Measurements from ENCODE around the gene TSC2.
A peak's percentile ranks its signal among the peaks of the same experiment; 100 is the strongest.
"Not testable (repeated sequence)": the region's sequence is repeated elsewhere in the genome, so short reads cannot be mapped to it uniquely, and the experiment has no call there.

The TSC2 gene

GRCh38 chr16:2107121-2107790, 59.5 kb downstream of the TSC2 start:
- not testable (repeated sequence) for DNase-seq

GRCh38 chr16:2107791-2108125, 60.0 kb downstream of the TSC2 start:
- DNase-seq: not testable (repeated sequence)

DNA sequence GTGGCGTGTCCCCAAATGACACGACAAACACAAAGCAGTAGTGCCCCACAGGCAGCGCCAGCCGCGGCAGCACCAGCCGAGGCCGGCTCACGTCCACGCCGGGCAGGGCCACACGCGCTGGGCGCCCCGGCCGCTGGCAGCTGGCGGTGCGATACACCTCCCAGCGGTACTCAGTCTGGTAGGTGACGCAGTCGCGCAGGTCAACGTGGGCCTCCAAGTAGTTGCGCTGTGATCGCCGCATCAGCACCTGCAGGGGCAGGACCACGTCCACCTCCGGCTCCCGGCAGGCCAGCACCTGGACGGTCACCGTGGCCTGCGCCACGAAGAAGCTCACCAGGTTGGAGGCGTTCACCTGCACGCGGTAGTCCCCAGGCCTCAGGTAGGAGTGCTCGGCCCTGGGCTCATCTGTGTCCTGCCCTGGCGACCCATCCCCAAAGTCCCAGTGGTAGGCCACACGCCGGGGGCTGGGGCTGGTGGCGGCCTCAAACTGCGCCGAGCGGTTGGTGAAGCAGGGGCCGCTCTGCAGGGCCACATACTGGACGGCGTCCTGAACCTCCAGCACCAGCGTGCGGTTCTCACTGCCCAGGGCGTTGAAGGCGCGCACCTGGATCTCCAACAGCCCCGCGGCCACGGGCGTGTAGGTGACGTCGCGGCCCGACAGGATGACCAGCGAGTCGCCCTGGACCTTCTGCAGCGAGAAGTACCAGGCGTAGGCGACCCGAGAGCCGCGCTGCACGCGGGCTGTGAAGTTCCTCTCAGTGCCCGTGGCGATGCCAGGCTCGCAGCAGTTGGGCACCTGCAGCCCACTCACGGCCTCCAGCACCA, 60.9 kb downstream of the TSC2 start:
- DNase-seq: not testable (repeated sequence)

DNA sequence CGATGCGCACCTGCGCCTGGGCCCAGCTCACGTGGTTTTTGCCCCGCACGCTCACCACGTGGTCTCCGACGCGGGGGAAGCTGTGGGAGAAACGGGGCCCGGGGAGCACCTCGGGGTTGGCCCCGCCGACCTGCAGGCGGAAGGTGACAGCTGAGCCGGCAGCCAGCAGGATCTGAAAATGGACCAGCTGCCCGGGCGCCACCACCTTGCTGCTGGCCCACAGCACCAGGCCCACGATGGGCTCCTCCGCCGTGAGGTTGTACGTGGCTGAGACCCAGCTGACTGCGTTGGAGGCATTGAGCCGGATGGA, 61.4 kb downstream of the TSC2 start:
- not testable (repeated sequence) for DNase-seq

DNA sequence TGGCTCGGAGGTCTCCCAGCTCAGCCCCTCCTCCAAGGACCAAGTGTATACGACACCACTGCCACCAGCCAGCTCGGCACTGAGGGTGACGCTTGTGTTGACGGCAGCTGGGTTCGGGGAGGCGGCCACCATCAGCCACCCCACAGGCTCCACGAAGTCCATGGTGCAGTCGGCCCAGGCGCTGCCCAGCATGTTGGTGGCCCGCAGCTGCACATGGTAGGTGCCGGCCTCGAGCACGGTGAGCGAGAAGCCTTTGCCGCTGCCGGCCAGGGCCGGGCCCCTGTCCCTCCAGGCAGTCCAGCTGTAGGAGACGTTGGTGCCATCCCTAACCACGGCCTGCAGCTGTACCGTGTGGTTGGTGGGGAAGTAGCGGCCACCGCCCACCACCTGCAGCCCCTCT, 62.1 kb downstream of the TSC2 start:
- DNase-seq: not testable (repeated sequence)

GRCh38 chr16:2110332-2111008, 62.7 kb downstream of the TSC2 start:
- not testable (repeated sequence) for DNase-seq

DNA sequence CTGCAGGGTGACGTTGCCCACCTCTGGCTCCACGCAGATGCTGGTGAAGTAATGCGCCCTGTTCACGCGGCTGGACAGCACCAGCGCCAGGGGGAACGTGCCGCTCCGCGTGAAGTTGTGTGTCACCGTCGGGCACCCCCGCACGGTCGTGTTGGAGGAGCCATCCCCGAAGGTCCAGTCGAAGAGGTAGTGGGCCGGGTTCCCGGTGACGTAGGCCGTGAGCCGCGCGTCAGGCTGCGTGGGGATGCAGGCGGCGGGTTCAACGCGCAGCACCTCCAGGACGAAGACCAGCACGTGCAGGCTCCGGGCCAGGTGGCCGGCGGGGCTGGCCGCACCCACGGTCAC, 63.2 kb downstream of the TSC2 start:
- DNase-seq: not testable (repeated sequence)

GRCh38 chr16:2111412-2112335, 63.9 kb downstream of the TSC2 start:
- not testable (repeated sequence) for DNase-seq

GRCh38 chr16:2112539-2113106, 64.8 kb downstream of the TSC2 start:
- DNase-seq: not testable (repeated sequence)

DNA sequence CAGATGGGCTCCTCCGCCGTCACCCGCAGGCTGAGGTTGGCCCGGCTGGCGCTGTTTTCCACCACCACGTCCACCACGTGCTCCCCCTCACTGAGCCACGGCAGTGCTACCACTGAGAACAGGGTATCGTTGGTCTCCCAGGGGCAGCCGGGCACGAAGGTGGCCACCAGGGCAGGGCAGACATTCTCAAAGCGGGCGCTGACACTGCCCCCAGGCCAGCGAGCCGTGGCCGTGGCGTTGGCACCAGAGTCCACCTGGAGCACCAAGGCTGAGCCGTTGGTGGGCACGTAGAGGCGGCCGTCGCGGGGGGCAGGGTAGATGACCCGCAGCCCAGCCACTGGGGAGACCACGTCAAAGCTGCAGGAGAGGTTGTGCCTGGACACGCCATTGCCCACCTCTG, 66.4 kb downstream of the TSC2 start:
- DNase-seq: not testable (repeated sequence)

GRCh38 chr16:2114885-2115590, 67.3 kb downstream of the TSC2 start:
- DNase-seq: not testable (repeated sequence)

DNA sequence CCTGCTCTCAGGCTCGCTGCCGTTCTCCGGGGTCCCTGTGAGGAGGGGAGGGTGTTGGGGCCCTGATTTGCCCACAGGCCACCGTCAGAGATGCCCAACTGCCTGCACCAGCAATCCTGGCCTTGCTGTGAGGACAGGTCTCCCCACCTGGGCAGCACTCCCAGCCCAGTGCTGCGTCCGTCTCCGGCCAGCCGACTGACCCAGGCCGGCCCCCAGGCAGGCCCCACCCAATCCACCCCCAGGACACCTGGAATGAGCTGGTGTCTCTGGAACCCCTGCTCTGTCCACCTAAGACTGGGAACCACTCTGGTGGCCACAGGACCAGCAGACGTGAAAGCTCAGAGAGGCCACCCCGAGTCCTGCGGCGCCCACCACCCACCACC, 67.8 kb downstream of the TSC2 start:
- no peak for DNase-seq

DNA sequence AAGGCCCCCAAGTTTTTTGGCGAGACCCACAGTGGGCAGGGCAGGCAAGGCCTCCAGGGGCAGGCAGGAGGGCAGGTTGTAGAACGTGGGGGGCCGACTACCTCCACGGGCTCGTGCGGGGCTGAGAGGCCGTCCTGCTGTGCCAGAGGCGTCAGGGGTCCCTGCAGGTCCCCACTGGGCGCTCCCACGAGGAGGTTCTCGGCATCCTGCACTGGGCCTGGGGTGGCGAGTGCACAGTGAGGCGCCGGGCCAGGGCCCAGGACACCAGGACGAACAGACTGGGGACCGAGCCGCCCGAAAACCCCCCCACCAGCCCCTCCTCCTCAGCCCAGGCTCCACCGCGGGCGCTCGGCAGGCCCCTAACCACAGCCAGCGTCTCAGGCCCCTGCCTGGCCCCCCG, 68.6 kb downstream of the TSC2 start:
- DNase-seq: not testable (repeated sequence)

DNA sequence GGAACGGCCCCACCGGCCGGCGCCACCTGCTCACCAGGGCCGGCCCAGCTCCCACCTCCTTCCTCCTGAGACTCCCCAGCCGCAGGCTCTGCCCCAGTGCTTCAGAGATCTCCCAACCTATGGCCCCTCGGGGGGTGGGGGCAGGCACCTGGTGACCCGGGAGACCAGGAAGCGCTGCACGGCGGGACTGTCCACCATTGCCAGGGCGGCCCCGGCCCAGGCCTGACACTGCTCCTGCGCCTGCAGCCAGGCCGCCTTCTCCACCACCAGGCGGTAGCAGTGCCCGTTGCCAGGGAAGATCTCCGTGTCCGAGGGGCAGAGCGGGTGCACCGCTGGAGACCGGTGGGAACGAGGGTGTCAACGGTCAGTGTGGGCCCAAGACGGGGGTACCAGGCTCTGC, 69.6 kb downstream of the TSC2 start:
- not testable (repeated sequence) for DNase-seq

- not testable (repeated sequence) for DNase-seq
Measured at GRCh38 chr16:2117960-2118722, 70.4 kb downstream of the TSC2 start.

GRCh38 chr16:2121325-2121724, 73.5 kb downstream of the TSC2 start:
- peak in 3 of 6 experiments; percentile 2 to 28 (median 14) for DNase-seq

- no peak for DNase-seq
Measured at GRCh38 chr16:2121853-2122252, 74.1 kb downstream of the TSC2 start.

- DNase-seq: no peak
Measured at GRCh38 chr16:2122429-2122828, 74.6 kb downstream of the TSC2 start.

DNA sequence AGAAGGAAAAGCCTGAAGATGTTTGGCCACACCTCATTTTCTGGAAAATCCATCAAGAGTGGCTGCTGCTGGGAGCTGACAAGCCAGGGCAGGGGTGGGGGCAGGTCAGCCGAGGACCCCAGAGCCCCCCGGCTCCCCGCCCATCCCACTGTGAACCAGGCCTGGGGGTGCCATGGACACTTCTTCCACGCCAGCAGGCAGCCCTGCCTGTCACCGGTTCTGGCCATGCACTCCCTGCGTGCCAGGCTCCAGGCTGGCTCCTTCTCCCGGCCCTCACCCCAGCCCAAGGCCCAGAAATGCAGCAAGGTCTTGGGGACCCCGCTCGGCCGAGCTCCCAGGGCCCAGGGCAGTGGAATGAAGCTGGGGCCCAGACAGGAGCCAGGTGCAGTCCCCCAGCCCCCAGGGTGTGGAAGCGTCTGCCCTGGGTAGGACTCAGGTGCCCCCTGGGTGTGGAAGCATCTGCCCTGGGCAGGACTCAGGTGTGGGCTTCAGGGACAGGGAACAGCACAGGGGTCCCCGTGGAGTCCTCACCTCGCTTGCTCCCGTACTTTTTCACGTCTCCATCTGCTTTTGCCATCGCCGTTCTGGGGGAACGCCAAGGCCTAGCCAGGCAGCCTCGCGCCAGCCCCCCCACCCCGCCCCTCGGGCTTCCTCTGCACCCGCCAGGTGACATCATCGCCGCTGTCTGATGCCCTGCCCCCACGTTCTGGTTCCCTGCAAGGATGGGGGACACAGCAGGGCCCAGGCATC, 75.3 kb downstream of the TSC2 start:
- DNase-seq: not testable (repeated sequence)

DNA sequence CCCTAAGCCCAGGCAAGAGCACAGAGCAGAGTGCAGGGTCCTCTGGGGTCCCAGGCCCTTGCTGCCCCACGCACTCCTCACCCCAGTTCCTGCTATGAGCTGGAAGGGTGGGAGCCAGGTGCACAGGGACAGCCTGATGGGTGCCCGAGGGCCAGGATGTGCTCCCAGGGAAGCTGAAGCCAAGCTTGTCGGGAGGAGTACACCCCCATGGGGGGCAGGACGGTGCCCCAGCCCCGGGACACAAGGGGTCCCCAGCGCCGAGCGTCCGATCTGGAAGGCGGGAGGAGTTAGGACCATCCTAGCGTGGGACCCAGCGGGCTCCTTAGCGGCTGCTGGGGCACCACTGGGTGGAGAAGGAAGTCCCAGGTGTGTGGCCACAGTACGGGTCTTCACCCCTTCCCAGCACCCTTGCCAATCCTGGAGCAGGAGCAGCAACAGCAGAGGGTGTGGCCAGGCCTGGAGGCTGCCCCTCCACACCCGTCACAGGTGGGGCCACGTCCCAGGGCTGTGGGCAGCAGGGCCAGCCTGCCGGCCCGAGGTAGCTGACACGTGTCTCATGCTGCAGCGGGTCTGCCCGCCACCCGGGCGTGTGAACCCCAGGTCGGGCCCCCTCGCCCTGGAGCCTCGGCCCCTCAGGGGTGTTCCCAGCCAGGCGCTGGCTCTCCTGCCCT, 76.1 kb downstream of the TSC2 start:
- DNase-seq: not testable (repeated sequence)
